T-helper 1 cell treated with Interleukin-12 subunit alpha and Interleukin-12 subunit beta and Interleukin-4 antibody, amounts not matched to agents 30 μg/mL and 1 μg/mL, for 36 hours (primary cell): Measurements from ENCODE around the gene DESI1.
A peak's percentile ranks its signal among the peaks of the same experiment; 100 is the strongest.
"Not testable (repeated sequence)": the region's sequence is repeated elsewhere in the genome, so short reads cannot be mapped to it uniquely, and the experiment has no call there.

Source experiments
- H3K27ac Mint-ChIP-seq: one replicate; pipeline ENCODE4 v1.8.0; 2021; ENCODE audit warnings: mild to moderate bottlenecking, mixed read lengths
- H3K27me3 Mint-ChIP-seq: one replicate; pipeline ENCODE4 v1.8.0; 2021; ENCODE audit warnings: low read depth, mixed read lengths
- H3K36me3 Mint-ChIP-seq: one replicate; pipeline ENCODE4 v1.8.0; 2021; ENCODE audit warnings: low read depth, mixed read lengths
- H3K4me1 Mint-ChIP-seq: one replicate; pipeline ENCODE4 v1.8.0; 2021; ENCODE audit warnings: low read depth, mixed read lengths
- H3K4me3 Mint-ChIP-seq: one replicate; pipeline ENCODE4 v1.8.0; 2021; ENCODE audit warnings: mild to moderate bottlenecking, moderate library complexity, mixed read lengths
- H3K9me3 Mint-ChIP-seq: one replicate; pipeline ENCODE4 v1.8.0; 2021; ENCODE audit warnings: mixed read lengths

DESI1 gene

GRCh38 chr22:41613456-41613855, 7.4 kb downstream of the DESI1 start:
- H3K27me3 Mint-ChIP-seq: no peaks in the 10 kb centered on the region
- H3K4me1 Mint-ChIP-seq: peaks cover 15% of the 10 kb centered on the region
- H3K36me3 Mint-ChIP-seq: peaks cover 7% of the 10 kb centered on the region
- H3K27ac Mint-ChIP-seq: no peak overlapping the region
- H3K9me3 Mint-ChIP-seq: no peaks in the 10 kb centered on the region
- H3K4me3 Mint-ChIP-seq: no peak overlapping the region

GRCh38 chr22:41612603-41613306, 8.1 kb downstream of the DESI1 start:
- H3K27ac Mint-ChIP-seq: no peak overlapping the region
- no peaks in the 10 kb centered on the region for H3K27me3 Mint-ChIP-seq
- H3K36me3 Mint-ChIP-seq: peaks cover 12% of the 10 kb centered on the region
- no peaks in the 10 kb centered on the region for H3K9me3 Mint-ChIP-seq
- peaks cover 13% of the 10 kb centered on the region for H3K4me1 Mint-ChIP-seq
- no peak overlapping the region for H3K4me3 Mint-ChIP-seq

- peaks cover 6% of the 10 kb centered on the region for H3K27me3 Mint-ChIP-seq
- no peaks in the 10 kb centered on the region for H3K9me3 Mint-ChIP-seq
- H3K4me1 Mint-ChIP-seq: peaks cover 19% of the 10 kb centered on the region
- H3K4me3 Mint-ChIP-seq: no peak overlapping the region
- H3K27ac Mint-ChIP-seq: no peak overlapping the region
- H3K36me3 Mint-ChIP-seq: peaks cover 49% of the 10 kb centered on the region
These were observed 12.5 kb downstream of the DESI1 start for GRCh38 chr22:41608386-41608785.

GRCh38 chr22:41603873-41604332, 16.9 kb downstream of the DESI1 start:
- Mint-ChIP-seq H3K27ac (peak overlapping the region; percentile 78), H3K4me1 (peaks cover 31% of the 10 kb centered on the region), H3K4me3 (no peak overlapping the region), H3K27me3 (peaks cover 9% of the 10 kb centered on the region), H3K36me3 (peaks cover 70% of the 10 kb centered on the region), H3K9me3 (no peaks in the 10 kb centered on the region)

- H3K4me3 Mint-ChIP-seq: no peak overlapping the region
- H3K9me3 Mint-ChIP-seq: no peaks in the 10 kb centered on the region
- H3K36me3 Mint-ChIP-seq: peaks cover 49% of the 10 kb centered on the region
- peaks cover 6% of the 10 kb centered on the region for H3K27me3 Mint-ChIP-seq
- H3K4me1 Mint-ChIP-seq: peaks cover 31% of the 10 kb centered on the region
- no peak overlapping the region for H3K27ac Mint-ChIP-seq
These were observed 19.9 kb downstream of the DESI1 start for GRCh38 chr22:41600976-41601375.

- H3K4me3 Mint-ChIP-seq: no peak overlapping the region
- peaks cover 20% of the 10 kb centered on the region for H3K4me1 Mint-ChIP-seq
- no peak overlapping the region for H3K27ac Mint-ChIP-seq
- no peaks in the 10 kb centered on the region for H3K9me3 Mint-ChIP-seq
- H3K36me3 Mint-ChIP-seq: peaks cover 32% of the 10 kb centered on the region
- H3K27me3 Mint-ChIP-seq: peaks cover 3% of the 10 kb centered on the region
These were observed 21.8 kb downstream of the DESI1 start for GRCh38 chr22:41598891-41599635.

GRCh38 chr22:41598081-41598480, 22.8 kb downstream of the DESI1 start:
- peaks cover 3% of the 10 kb centered on the region for H3K27me3 Mint-ChIP-seq
- no peak overlapping the region for H3K4me3 Mint-ChIP-seq
- H3K4me1 Mint-ChIP-seq: peaks cover 11% of the 10 kb centered on the region
- no peak overlapping the region for H3K27ac Mint-ChIP-seq
- no peaks in the 10 kb centered on the region for H3K9me3 Mint-ChIP-seq
- H3K36me3 Mint-ChIP-seq: peaks cover 23% of the 10 kb centered on the region

- Mint-ChIP-seq H3K4me1 (peaks cover 7% of the 10 kb centered on the region), H3K27ac (no peak overlapping the region), H3K4me3 (no peak overlapping the region), H3K27me3 (peaks cover 3% of the 10 kb centered on the region), H3K36me3 (peaks cover 18% of the 10 kb centered on the region), H3K9me3 (no peaks in the 10 kb centered on the region)
These were observed 23.2 kb downstream of the DESI1 start for GRCh38 chr22:41597635-41597953.

GRCh38 chr22:41596776-41597634, 23.8 kb downstream of the DESI1 start:
- peaks cover 7% of the 10 kb centered on the region for H3K4me1 Mint-ChIP-seq
- H3K27ac Mint-ChIP-seq: no peak overlapping the region
- no peak overlapping the region for H3K4me3 Mint-ChIP-seq
- H3K27me3 Mint-ChIP-seq: peaks cover 3% of the 10 kb centered on the region
- peaks cover 13% of the 10 kb centered on the region for H3K36me3 Mint-ChIP-seq
- H3K9me3 Mint-ChIP-seq: no peaks in the 10 kb centered on the region

GRCh38 chr22:41595703-41596102, 25.1 kb downstream of the DESI1 start:
- H3K9me3 Mint-ChIP-seq: no peaks in the 10 kb centered on the region
- peaks cover 5% of the 10 kb centered on the region for H3K36me3 Mint-ChIP-seq
- no peak overlapping the region for H3K4me3 Mint-ChIP-seq
- H3K4me1 Mint-ChIP-seq: peaks cover 5% of the 10 kb centered on the region
- no peaks in the 10 kb centered on the region for H3K27me3 Mint-ChIP-seq
- H3K27ac Mint-ChIP-seq: no peak overlapping the region

GRCh38 chr22:41593336-41593960, 27.4 kb downstream of the DESI1 start:
- H3K9me3 Mint-ChIP-seq, H3K4me1 Mint-ChIP-seq, H3K4me3 Mint-ChIP-seq, H3K27me3 Mint-ChIP-seq, H3K36me3 Mint-ChIP-seq, H3K27ac Mint-ChIP-seq: not testable (repeated sequence)

GRCh38 chr22:41589391-41590241, 31.2 kb downstream of the DESI1 start, which contains the start of gene PMM1:
Gene PMM1, minus strand, starts transcription at chr22:41589840. Its CDS starts 35 bp downstream, at chr22:41589805.
- H3K27ac Mint-ChIP-seq: peak within 1 kb of the TSS; percentile 88
- no peaks in the 10 kb centered on the region for H3K27me3 Mint-ChIP-seq
- peak within 1 kb of the TSS; percentile 93 for H3K4me3 Mint-ChIP-seq
- no peaks in the 10 kb centered on the region for H3K9me3 Mint-ChIP-seq
- peaks cover 6% of the 10 kb centered on the region for H3K4me1 Mint-ChIP-seq
- H3K36me3 Mint-ChIP-seq: peaks cover 6% of the 10 kb centered on the region

- peaks cover 11% of the 10 kb centered on the region for H3K36me3 Mint-ChIP-seq
- H3K27ac Mint-ChIP-seq: no peak overlapping the region
- H3K27me3 Mint-ChIP-seq: no peaks in the 10 kb centered on the region
- no peak overlapping the region for H3K4me3 Mint-ChIP-seq
- H3K9me3 Mint-ChIP-seq: no peaks in the 10 kb centered on the region
- peaks cover 6% of the 10 kb centered on the region for H3K4me1 Mint-ChIP-seq
These were observed 33.5 kb downstream of the DESI1 start for GRCh38 chr22:41587347-41587723.
